ENCODE results near the gene VAC14.

Gene VAC14

GRCh38 chr16:70764632-70765031 lies 36.3 kb downstream of the VAC14 start:
- DNase-seq (ENCODE audit: low read depth in 3 of 3) = no peak

GRCh38 chr16:70760221-70760620 lies 40.7 kb downstream of the VAC14 start:
- no peak for DNase-seq (ENCODE audit: low read depth in 3 of 3)

GRCh38 chr16:70759666-70760065 lies 41.3 kb downstream of the VAC14 start:
- DNase-seq (ENCODE audit: low read depth in 3 of 3) = no peak

DNA sequence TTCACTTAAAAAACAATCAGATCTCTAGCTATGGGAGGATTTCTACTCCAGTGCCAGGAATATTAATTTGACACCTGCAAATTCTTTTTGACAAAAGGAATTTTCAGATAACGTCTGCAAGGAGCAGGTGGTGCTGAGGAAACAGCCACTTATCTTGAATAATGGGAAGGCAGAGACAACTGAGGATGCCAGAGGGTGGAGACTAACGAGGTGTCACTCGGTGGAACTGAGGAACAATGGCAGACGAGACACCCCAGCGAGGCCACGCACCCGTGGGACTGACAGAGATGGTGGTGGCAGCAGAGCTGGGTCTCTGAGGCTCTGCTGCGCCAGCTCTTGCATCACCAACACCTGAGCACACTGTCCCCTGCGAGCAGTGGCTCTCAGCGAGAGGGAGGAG lies 42.2 kb downstream of the VAC14 start:
- DNase-seq (ENCODE audit: low read depth in 3 of 3) = no peak

DNA sequence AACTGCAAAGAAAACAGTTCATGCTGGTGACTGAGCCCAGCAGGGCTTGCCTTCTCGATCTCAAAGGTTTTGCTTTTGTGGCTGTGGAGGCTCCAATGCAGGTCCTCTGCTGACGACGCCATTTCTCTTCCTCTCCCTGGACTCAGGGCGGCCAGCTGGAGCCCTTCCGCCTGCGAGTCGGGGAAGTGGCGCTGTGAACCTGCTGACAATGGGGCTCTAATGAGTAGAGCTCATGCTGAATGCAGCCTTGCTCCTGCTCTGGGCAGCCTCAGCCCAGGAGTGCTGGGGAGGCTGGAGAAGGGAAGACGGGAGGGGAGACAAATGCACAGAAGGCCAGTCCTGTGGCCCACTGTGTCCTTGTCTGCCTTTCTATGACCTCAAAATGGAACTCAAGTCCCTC lies 43.8 kb downstream of the VAC14 start:
- DNase-seq (ENCODE audit: low read depth in 3 of 3) = no peak

DNA sequence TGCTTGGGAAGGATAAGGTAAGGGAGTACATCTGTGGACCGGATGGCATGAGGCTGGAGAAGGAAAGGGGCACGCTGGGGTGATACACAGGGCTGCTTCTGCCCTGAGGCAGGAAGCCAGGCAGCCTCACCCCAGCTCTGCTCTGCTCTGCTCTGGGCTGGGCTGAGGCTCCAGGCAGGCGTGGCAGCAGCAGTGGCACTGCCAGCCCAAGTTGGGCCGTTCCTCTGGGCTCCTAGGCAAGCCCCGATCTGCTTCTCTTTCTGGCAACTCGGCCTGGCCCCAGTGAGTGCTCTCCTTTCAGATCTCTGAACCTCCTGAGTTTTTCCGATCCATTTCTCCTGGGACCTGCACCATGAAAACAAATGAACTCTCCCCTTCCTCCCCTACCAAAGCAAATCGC lies 44.9 kb downstream of the VAC14 start:
- no peak for DNase-seq (ENCODE audit: low read depth in 3 of 3)

GRCh38 chr16:70754851-70755600 lies 45.9 kb downstream of the VAC14 start:
- DNase-seq (ENCODE audit: low read depth in 3 of 3) = no peak

DNA sequence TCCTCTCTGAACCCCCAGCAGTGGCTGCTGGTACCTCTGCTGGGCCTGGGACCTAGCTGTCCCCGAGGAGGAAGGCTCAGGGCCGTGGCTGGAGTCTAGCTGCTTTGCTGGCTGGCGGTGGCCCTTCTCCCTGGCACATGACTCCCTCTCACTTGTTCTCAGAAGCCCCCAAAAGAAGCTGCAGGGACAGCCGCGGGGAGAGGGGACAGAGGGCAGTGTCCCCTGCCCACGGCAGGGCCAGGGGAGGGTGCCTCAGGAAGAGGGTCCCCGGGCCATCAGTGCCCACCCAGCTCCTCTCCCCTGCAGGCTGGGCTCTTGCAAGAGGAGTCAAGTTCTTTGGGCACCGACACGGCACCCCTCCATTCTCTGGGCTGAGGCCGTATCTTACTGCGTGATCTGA lies 46.6 kb downstream of the VAC14 start:
- DNase-seq (ENCODE audit: low read depth in 3 of 3) = no peak

GRCh38 chr16:70753694-70754325 lies 47.1 kb downstream of the VAC14 start:
- DNase-seq (ENCODE audit: low read depth in 3 of 3) = no peak

GRCh38 chr16:70753228-70753627 lies 47.7 kb downstream of the VAC14 start:
- no peak for DNase-seq (ENCODE audit: low read depth in 3 of 3)

- no peak for DNase-seq (ENCODE audit: low read depth in 3 of 3)
Observed at GRCh38 chr16:70752426-70752825, 48.5 kb downstream of the VAC14 start.

GRCh38 chr16:70751593-70751992 lies 49.4 kb downstream of the VAC14 start:
- no peak for DNase-seq (ENCODE audit: low read depth in 3 of 3)

- no peak for DNase-seq (ENCODE audit: low read depth in 3 of 3)
Observed at GRCh38 chr16:70750893-70751467, 50.0 kb downstream of the VAC14 start.

DNA sequence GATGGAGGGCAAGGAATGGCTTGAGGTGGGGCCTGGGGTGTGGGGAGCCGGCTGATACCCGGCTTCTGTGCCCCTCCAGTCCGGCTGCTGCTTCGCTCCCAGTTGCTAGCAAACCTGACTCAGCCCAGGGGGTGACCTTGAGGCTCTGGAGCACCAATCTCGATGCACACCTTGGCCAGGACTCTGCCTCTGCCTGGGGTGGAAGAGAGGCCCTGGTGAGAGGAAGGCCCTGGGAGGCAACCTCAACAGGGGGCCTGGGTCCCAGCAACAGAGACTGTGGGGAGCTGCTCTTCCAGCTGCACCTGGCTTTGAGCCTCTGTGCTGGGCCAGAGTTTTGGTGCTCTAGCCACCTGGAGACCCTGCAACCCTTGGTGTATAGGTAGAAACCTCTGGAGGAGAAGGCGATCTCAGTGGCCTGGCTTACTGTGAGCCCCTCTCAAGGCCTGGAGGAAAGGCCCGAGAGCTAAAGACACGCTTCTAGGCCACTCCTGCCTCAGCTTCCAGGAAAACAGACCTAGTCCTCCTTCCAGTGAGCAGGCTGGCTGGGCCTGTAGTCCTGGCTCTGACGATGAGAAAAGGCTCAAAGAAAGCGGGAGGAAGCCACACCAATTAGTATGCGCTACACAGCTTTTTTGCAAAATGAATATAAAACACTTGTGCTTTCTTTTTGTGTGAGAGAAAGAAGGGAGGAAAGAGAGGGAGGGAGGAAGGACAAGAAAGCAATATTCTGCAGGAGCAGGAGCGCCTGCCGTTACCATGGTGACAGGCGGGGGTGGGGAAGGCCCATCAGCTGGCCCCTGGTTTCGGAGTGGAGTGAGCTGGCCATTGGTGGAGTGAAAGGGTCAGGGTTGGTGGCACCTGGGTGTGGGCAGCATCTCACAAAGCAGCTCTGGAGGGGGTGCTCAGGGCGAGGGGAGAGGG lies 51.0 kb downstream of the VAC14 start:
- DNase-seq (ENCODE audit: low read depth in 3 of 3) = no peak

- DNase-seq (ENCODE audit: low read depth in 3 of 3) = no peak
Observed at GRCh38 chr16:70749006-70749678, 51.8 kb downstream of the VAC14 start.

- DNase-seq (ENCODE audit: low read depth in 3 of 3) = no peak
Observed at GRCh38 chr16:70747703-70748631, 53.0 kb downstream of the VAC14 start.

GRCh38 chr16:70746708-70747424 lies 54.1 kb downstream of the VAC14 start:
- no peak for DNase-seq (ENCODE audit: low read depth in 3 of 3)

- no peak for DNase-seq (ENCODE audit: low read depth in 3 of 3)
Observed at GRCh38 chr16:70746040-70746707, 54.8 kb downstream of the VAC14 start.

DNA sequence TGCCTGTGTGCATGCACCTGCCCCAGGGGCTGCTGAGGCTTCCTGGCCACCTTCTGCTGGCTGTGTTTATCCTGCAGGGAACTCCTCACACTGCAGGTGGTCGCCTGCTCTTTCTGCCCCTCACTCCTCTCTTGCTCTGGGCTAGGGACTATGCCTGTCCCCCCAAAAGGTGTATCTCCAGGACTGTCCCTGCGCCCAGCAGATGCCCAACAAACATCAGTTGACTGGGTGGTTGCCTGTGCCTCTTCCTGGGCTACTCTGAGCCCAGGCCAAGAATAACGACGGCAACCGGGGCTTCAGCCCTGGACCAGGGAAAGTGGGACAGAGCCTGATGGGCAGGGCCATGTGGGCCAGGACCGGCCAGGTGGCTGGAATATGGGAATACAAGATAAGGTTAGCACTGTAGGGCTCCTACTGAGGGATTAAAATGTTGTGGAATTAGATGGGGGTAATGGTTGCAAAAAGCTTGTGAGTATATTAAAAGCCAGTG lies 55.4 kb downstream of the VAC14 start:
- DNase-seq (ENCODE audit: low read depth in 3 of 3) = no peak

Data from stimulated activated CD4-positive, alpha-beta T cell treated with anti-CD3 and anti-CD28 coated beads, TNF-alpha, amount 100 ng/mL, for 24 hours (primary cell).